B cell (primary cell): ENCODE data around the gene ABR. TPM values are rescaled to one million over a fixed set of nuclear protein-coding genes. Genes with fewer than 3 reads are reported as not detected.

Source experiments
- ATAC-seq: fragments of 200-7000 bp; cut with Tn5 transposase; one replicate; pipeline ENCODE4 v1.10.0; 2021; ENCODE audit warnings: low read depth, mild to moderate bottlenecking, moderate number of reproducible peaks, moderate library complexity
- CTCF ChIA-PET: fragments of 350-600 bp; sonication (Branson Sonifier 250); formaldehyde crosslinking; loops from one replicate; lab custom pipeline; 2021; ENCODE audit warnings: antibody characterized with exemption, inconsistent platforms; lab: Charles Lee
- POLR2A ChIA-PET: fragments of 350-600 bp; sonication (Branson Sonifier 250); formaldehyde crosslinking; loops from one replicate; lab custom pipeline; 2021; ENCODE audit warnings: antibody characterized with exemption; lab: Charles Lee
- DNase-seq: peaks from one replicate; pipeline ENCODE4 v3.0.0; 2013
- H2AFZ ChIP-seq: 2 replicates; pipeline ENCODE4 v1.6.1; 2012; ENCODE audit warnings: mild to moderate bottlenecking, low read depth, low read length; ENCODE audit not compliant: insufficient read depth, poor library complexity, severe bottlenecking
- H3K27ac ChIP-seq, 2 donors: 1 replicate in 1 of 2; 2 replicates in 1 of 2; pipeline ENCODE4 v1.5.1; 2012 to 2013; ENCODE audit warnings: low read length in 2 of 2, mild to moderate bottlenecking in 2 of 2, moderate library complexity in 1 of 2
- H3K27me3 ChIP-seq, 4 experiments: fragments of 200-600 bp in 1 of 4; sonication (generic) in 1 of 4; replicated peaks in 1 of 4; 1 replicate in 2 of 4; 2 replicates in 2 of 4; pipeline versions ENCODE4 v1.6.1 to v1.7.0; 2013 to 2016; ENCODE audit warnings: low read length in 3 of 4, mild to moderate bottlenecking in 2 of 4, mixed read lengths in 1 of 4, moderate library complexity in 1 of 4; ENCODE audit not compliant: insufficient read depth in 4 of 4, control insufficient read depth in 3 of 4; ENCODE audit errors: control extremely low read depth in 1 of 4
- H3K36me3 ChIP-seq, 2 experiments: replicated peaks in 1 of 2; 1 replicate in 1 of 2; 2 replicates in 1 of 2; pipeline versions ENCODE4 v1.6.1 to v1.7.1; 2013; ENCODE audit warnings: low read length in 1 of 2; ENCODE audit not compliant: insufficient read depth in 2 of 2, control insufficient read depth in 1 of 2; ENCODE audit errors: control extremely low read depth in 1 of 2, extremely low read depth in 1 of 2
- H3K4me1 ChIP-seq, 2 donors: fragments of 200-600 bp in 1 of 2; sonication (generic) in 1 of 2; 1 replicate in 1 of 2; 2 replicates in 1 of 2; pipeline versions ENCODE4 v1.5.1 to v1.6.1; 2013 to 2017; ENCODE audit warnings: low read length in 2 of 2; ENCODE audit not compliant: control insufficient read depth in 2 of 2, insufficient read depth in 2 of 2
- H3K4me2 ChIP-seq: replicated peaks from 2 replicates; pipeline ENCODE3; 2012; ENCODE audit warnings: mild to moderate bottlenecking, low read depth, low read length; ENCODE audit not compliant: poor library complexity, severe bottlenecking
- H3K4me3 ChIP-seq, 5 experiments: fragments of 200-600 bp in 1 of 5; sonication (generic) in 1 of 5; 1 replicate in 3 of 5; 2 replicates in 2 of 5; pipeline versions ENCODE4 v1.5.1 to v1.7.0; 2011 to 2016; ENCODE audit warnings: low read length in 4 of 5, mild to moderate bottlenecking in 4 of 5, low read depth in 2 of 5, control low read depth in 1 of 5, moderate library complexity in 1 of 5; ENCODE audit not compliant: insufficient read depth in 1 of 5; ENCODE audit errors: control extremely low read depth in 1 of 5, extremely low read depth in 1 of 5
- H3K79me2 ChIP-seq: fragments of 200-600 bp; sonication (generic); one replicate; pipeline ENCODE4 v1.6.0; 2016; ENCODE audit warnings: low read length; ENCODE audit not compliant: control insufficient read depth, insufficient read depth
- H3K9ac ChIP-seq: fragments of 200-600 bp; sonication (generic); 2 replicates; pipeline ENCODE4 v1.6.1; 2017; ENCODE audit warnings: mild to moderate bottlenecking, low read length, moderate library complexity
- H3K9me3 ChIP-seq, 3 donors: one replicate each; pipeline versions ENCODE4 v1.6.1 to v1.7.1; 2013; ENCODE audit warnings: low read length in 2 of 3; ENCODE audit not compliant: control insufficient read depth in 2 of 3, insufficient read depth in 1 of 3; ENCODE audit errors: control extremely low read depth in 1 of 3
- H4K20me1 ChIP-seq: 2 replicates; pipeline ENCODE4 v1.6.0; 2012; ENCODE audit warnings: mild to moderate bottlenecking, low read length; ENCODE audit not compliant: insufficient read depth, control insufficient read depth, poor library complexity, severe bottlenecking
- H3K27ac Mint-ChIP-seq: one replicate; pipeline ENCODE4 v1.8.0; 2021; ENCODE audit warnings: mixed read lengths
- H3K27me3 Mint-ChIP-seq: one replicate; pipeline ENCODE4 v1.8.0; 2021; ENCODE audit warnings: mixed read lengths
- H3K4me1 Mint-ChIP-seq: one replicate; pipeline ENCODE4 v1.8.0; 2021; ENCODE audit warnings: mixed read lengths
- H3K4me3 Mint-ChIP-seq: one replicate; pipeline ENCODE4 v1.8.0; 2021; ENCODE audit warnings: mixed read lengths
- H3K9me3 Mint-ChIP-seq: one replicate; pipeline ENCODE4 v1.8.0; 2022; ENCODE audit warnings: mixed read lengths; ENCODE audit not compliant: insufficient read depth
- EZH2 ChIP-seq: IDR thresholded peaks from 2 replicates; pipeline ENCODE4 v1.6.1; 2012; ENCODE audit warnings: borderline replicate concordance, low read depth, mild to moderate bottlenecking, moderate library complexity, low read length; ENCODE audit not compliant: insufficient read depth, poor library complexity, severe bottlenecking
- WGBS: methylation state at CpG from one replicate; pipeline ENCODE4 v1.1.5; 2013; ENCODE audit warnings: missing lambda C conversion rate; ENCODE audit not compliant: insufficient coverage; 5-methylcytosine and 5-hydroxymethylcytosine counted together
- intact Hi-C: fragments of 100-400 bp; cut with micrococcal nuclease; formaldehyde crosslinking; loops from one replicate; pipeline ENCODE4 v1.10.0; 2022
- polyA plus RNA-seq: library from polyadenylated mRNA; depleted of rRNA; stranded (reverse); fragments of >200 nt; gene quantifications from 2 replicates; pipeline ENCODE4 v1.2.3, GENCODE V29; 2012
- total RNA-seq, 2 donors: library from RNA; stranded (reverse); fragments of 120-200 nt in 1 of 2; gene quantifications; 1 replicate in 1 of 2; 2 replicates in 1 of 2; pipeline versions ENCODE4 v1.2.3 to v1.2.4, GENCODE V29; 2013 to 2022
- TF ChIP-seq, protein P1 (sequence below): fragments of 200-600 bp; IDR thresholded peaks from one replicate; pipeline ENCODE4 v1.8.0; 2022; ENCODE audit warnings: antibody characterized with exemption, mild to moderate bottlenecking

The ABR gene
- total and polyA plus RNA-seq, 2 donors (not counting 1 experiment from before 2014, with no cell fraction given), result 79.8 to 262 TPM

DNA sequence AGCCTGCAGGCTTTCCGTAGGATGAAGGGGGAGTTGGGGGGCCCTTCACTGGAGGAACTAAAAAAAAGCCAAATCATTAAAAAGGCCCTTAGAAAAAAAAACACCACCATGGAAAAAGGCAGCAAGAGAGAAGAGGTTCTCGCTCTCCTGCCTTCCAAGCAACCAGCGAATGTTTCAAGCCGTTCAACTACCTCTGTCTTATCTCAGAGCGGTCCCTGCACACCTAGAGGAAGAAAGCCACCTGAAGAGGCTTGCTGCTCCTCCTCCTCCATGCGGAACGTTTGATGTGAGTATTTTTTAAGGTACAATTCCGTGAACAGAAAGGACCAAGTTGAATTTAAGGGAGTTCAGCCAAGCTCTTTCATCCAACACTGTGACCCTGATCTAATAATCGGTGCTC, 209.4 kb downstream of the ABR start:
- Histone ChIP-seq H4K20me1 (no peaks in the 10 kb centered on the region), H3K36me3 (no peaks in the 10 kb centered on the region), H3K4me2 (no peak overlapping the region), H3K27ac (no peak overlapping the region), H3K4me3 (no peak overlapping the region), H3K4me1 (no peaks in the 10 kb centered on the region), H3K79me2 (no peaks in the 10 kb centered on the region), H2AFZ (no peak overlapping the region), H3K27me3 (peaks cover 0 to 6% (median 2%) of the 10 kb centered on the region in 4 experiments), H3K9me3 (no peaks in the 10 kb centered on the region), H3K9ac (no peak overlapping the region)
- ATAC-seq, result no peak
- H3K4me3 Mint-ChIP-seq, result no peak overlapping the region
- WGBS, result 60% methylated on average over 3 of the region's 9 CpGs
- DNase-seq, result no peak
- peaks cover 33% of the 10 kb centered on the region for H3K27me3 Mint-ChIP-seq
- TF ChIP-seq, protein P1, sequence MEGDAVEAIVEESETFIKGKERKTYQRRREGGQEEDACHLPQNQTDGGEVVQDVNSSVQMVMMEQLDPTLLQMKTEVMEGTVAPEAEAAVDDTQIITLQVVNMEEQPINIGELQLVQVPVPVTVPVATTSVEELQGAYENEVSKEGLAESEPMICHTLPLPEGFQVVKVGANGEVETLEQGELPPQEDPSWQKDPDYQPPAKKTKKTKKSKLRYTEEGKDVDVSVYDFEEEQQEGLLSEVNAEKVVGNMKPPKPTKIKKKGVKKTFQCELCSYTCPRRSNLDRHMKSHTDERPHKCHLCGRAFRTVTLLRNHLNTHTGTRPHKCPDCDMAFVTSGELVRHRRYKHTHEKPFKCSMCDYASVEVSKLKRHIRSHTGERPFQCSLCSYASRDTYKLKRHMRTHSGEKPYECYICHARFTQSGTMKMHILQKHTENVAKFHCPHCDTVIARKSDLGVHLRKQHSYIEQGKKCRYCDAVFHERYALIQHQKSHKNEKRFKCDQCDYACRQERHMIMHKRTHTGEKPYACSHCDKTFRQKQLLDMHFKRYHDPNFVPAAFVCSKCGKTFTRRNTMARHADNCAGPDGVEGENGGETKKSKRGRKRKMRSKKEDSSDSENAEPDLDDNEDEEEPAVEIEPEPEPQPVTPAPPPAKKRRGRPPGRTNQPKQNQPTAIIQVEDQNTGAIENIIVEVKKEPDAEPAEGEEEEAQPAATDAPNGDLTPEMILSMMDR, result no peak
- TF ChIP-seq EZH2, result no peak
- H3K9me3 Mint-ChIP-seq, result no peaks in the 10 kb centered on the region
- ChIA-PET POLR2A (interaction anchor here (0.7 kb wide), 1 partner anchor 12 kb away, joined by 3 read pairs; no protein-coding TSS in a partner anchor), CTCF (no interaction called here)
- no peak overlapping the region for H3K27ac Mint-ChIP-seq
- intact Hi-C loops, result no loop called here
- no peaks in the 10 kb centered on the region for H3K4me1 Mint-ChIP-seq

DNA sequence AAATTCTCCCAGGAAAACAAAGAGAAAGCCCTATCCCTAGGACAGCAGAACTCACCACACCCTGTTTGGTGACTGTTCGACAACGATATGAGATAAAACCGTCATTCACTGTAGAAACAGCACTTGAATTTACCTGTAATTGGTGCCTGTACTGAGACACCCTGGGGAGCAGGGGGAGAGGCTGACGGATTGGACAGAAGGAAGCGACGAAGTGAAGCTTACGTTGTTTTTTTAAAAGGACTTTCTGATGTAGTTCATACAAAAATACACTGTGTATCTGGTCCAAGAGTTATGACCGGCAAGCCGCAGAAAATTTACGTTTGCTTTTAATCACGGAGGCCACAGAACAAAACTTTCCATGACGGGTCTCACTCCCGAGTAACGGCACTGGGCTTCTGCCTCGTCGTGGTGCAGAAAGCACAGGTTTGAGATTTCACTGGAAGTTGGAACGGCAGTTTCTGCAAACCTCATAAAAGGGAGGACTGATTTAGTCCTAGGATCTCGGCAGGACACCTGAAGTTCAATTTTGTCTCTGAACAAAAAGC, 209.9 kb downstream of the ABR start:
- Histone ChIP-seq H3K4me3 (no peak overlapping the region), H3K79me2 (no peaks in the 10 kb centered on the region), H3K4me1 (no peaks in the 10 kb centered on the region), H4K20me1 (no peaks in the 10 kb centered on the region), H3K9me3 (no peaks in the 10 kb centered on the region), H3K4me2 (no peak overlapping the region), H3K9ac (no peak overlapping the region), H3K27me3 (peaks cover 0 to 6% (median under 1%) of the 10 kb centered on the region in 4 experiments), H2AFZ (no peak overlapping the region), H3K36me3 (no peaks in the 10 kb centered on the region), H3K27ac (no peak overlapping the region)
- Mint-ChIP-seq H3K4me3 (no peak overlapping the region), H3K27me3 (peaks cover 37% of the 10 kb centered on the region), H3K4me1 (no peaks in the 10 kb centered on the region), H3K27ac (no peak overlapping the region), H3K9me3 (no peaks in the 10 kb centered on the region)
- WGBS, result 70% methylated on average over 17 of the region's 18 CpGs
- no peak for DNase-seq
- ATAC-seq, result no peak
- TF ChIP-seq, protein P1, result no peak
- no peak for TF ChIP-seq EZH2
- intact Hi-C loops, result no loop called here
- CTCF ChIA-PET, result no interaction called here
- POLR2A ChIA-PET, result no interaction called here
